Activated naive CD4-positive, alpha-beta T cell treated with anti-CD3 and anti-CD28 coated beads, Interleukin-2, amount 50 U/mL, for 24 hours (primary cell): Measurements from ENCODE around the gene PPP1R16B.
"Not testable (repeated sequence)": the region's sequence is repeated elsewhere in the genome, so short reads cannot be mapped to it uniquely, and the experiment has no call there.

Source experiments
- H3K27ac Mint-ChIP-seq: one replicate; pipeline ENCODE4 v1.8.0; 2021; ENCODE audit warnings: mild to moderate bottlenecking, mixed read lengths
- H3K27me3 Mint-ChIP-seq: one replicate; pipeline ENCODE4 v1.8.0; 2021; ENCODE audit warnings: mixed read lengths
- H3K36me3 Mint-ChIP-seq: one replicate; pipeline ENCODE4 v1.8.0; 2021; ENCODE audit warnings: mixed read lengths
- H3K4me1 Mint-ChIP-seq: one replicate; pipeline ENCODE4 v1.8.0; 2021; ENCODE audit warnings: mixed read lengths
- H3K4me3 Mint-ChIP-seq: one replicate; pipeline ENCODE4 v1.8.0; 2021; ENCODE audit warnings: mild to moderate bottlenecking, mixed read lengths
- H3K9me3 Mint-ChIP-seq: one replicate; pipeline ENCODE4 v1.8.0; 2021; ENCODE audit warnings: mixed read lengths

The PPP1R16B gene

GRCh38 chr20:38844963-38845362 lies 39.5 kb downstream of the PPP1R16B start:
- Mint-ChIP-seq H3K4me1 (peaks cover 93% of the 10 kb centered on the region), H3K4me3 (no peak overlapping the region), H3K9me3 (no peaks in the 10 kb centered on the region), H3K36me3 (peaks cover 8% of the 10 kb centered on the region), H3K27me3 (no peaks in the 10 kb centered on the region), H3K27ac (peak overlapping the region; percentile 83)

- H3K27ac Mint-ChIP-seq, result peak overlapping the region; percentile 0
- no peak overlapping the region for H3K4me3 Mint-ChIP-seq
- no peaks in the 10 kb centered on the region for H3K9me3 Mint-ChIP-seq
- H3K36me3 Mint-ChIP-seq, result peaks cover 4% of the 10 kb centered on the region
- peaks cover 66% of the 10 kb centered on the region for H3K4me1 Mint-ChIP-seq
- H3K27me3 Mint-ChIP-seq, result no peaks in the 10 kb centered on the region
Observed at GRCh38 chr20:38847840-38848239, 42.3 kb downstream of the PPP1R16B start.

GRCh38 chr20:38853759-38854158 lies 48.3 kb downstream of the PPP1R16B start:
- no peak overlapping the region for H3K4me3 Mint-ChIP-seq
- H3K36me3 Mint-ChIP-seq, result no peaks in the 10 kb centered on the region
- H3K27ac Mint-ChIP-seq, result no peak overlapping the region
- H3K9me3 Mint-ChIP-seq, result no peaks in the 10 kb centered on the region
- H3K27me3 Mint-ChIP-seq, result no peaks in the 10 kb centered on the region
- H3K4me1 Mint-ChIP-seq, result peaks cover 47% of the 10 kb centered on the region

- H3K36me3 Mint-ChIP-seq, result no peaks in the 10 kb centered on the region
- H3K4me3 Mint-ChIP-seq, result no peak overlapping the region
- peak overlapping the region; percentile 47 for H3K27ac Mint-ChIP-seq
- no peaks in the 10 kb centered on the region for H3K27me3 Mint-ChIP-seq
- H3K9me3 Mint-ChIP-seq, result no peaks in the 10 kb centered on the region
- peaks cover 46% of the 10 kb centered on the region for H3K4me1 Mint-ChIP-seq
Observed at GRCh38 chr20:38854654-38855066, 49.2 kb downstream of the PPP1R16B start.

GRCh38 chr20:38855356-38855755 lies 49.9 kb downstream of the PPP1R16B start:
- H3K27me3 Mint-ChIP-seq, result no peaks in the 10 kb centered on the region
- H3K27ac Mint-ChIP-seq, result no peak overlapping the region
- H3K4me1 Mint-ChIP-seq, result peaks cover 45% of the 10 kb centered on the region
- H3K36me3 Mint-ChIP-seq, result no peaks in the 10 kb centered on the region
- no peak overlapping the region for H3K4me3 Mint-ChIP-seq
- H3K9me3 Mint-ChIP-seq, result no peaks in the 10 kb centered on the region

GRCh38 chr20:38856570-38856969 lies 51.1 kb downstream of the PPP1R16B start:
- no peaks in the 10 kb centered on the region for H3K36me3 Mint-ChIP-seq
- no peak overlapping the region for H3K4me3 Mint-ChIP-seq
- no peaks in the 10 kb centered on the region for H3K9me3 Mint-ChIP-seq
- H3K27me3 Mint-ChIP-seq, result no peaks in the 10 kb centered on the region
- H3K27ac Mint-ChIP-seq, result peak overlapping the region; percentile 72
- H3K4me1 Mint-ChIP-seq, result peaks cover 53% of the 10 kb centered on the region

GRCh38 chr20:38857703-38858102 lies 52.2 kb downstream of the PPP1R16B start:
- H3K27me3 Mint-ChIP-seq, result no peaks in the 10 kb centered on the region
- no peaks in the 10 kb centered on the region for H3K9me3 Mint-ChIP-seq
- H3K4me3 Mint-ChIP-seq, result no peak overlapping the region
- H3K36me3 Mint-ChIP-seq, result peaks cover 2% of the 10 kb centered on the region
- peaks cover 61% of the 10 kb centered on the region for H3K4me1 Mint-ChIP-seq
- H3K27ac Mint-ChIP-seq, result no peak overlapping the region

- Mint-ChIP-seq H3K4me1 (peaks cover 70% of the 10 kb centered on the region), H3K4me3 (no peak overlapping the region), H3K9me3 (no peaks in the 10 kb centered on the region), H3K36me3 (peaks cover 2% of the 10 kb centered on the region), H3K27me3 (no peaks in the 10 kb centered on the region), H3K27ac (peak overlapping the region; percentile 82)
Observed at GRCh38 chr20:38859070-38859690, 53.7 kb downstream of the PPP1R16B start.

- H3K27ac Mint-ChIP-seq, H3K36me3 Mint-ChIP-seq, H3K27me3 Mint-ChIP-seq, H3K4me3 Mint-ChIP-seq, H3K9me3 Mint-ChIP-seq: not testable (repeated sequence)
- H3K4me1 Mint-ChIP-seq, result peaks cover 64% of the 10 kb centered on the region
Observed at GRCh38 chr20:38859857-38860256, 54.4 kb downstream of the PPP1R16B start.

GRCh38 chr20:38861071-38861401 lies 55.5 kb downstream of the PPP1R16B start:
- H3K4me3 Mint-ChIP-seq, result no peak overlapping the region
- H3K27me3 Mint-ChIP-seq, result no peaks in the 10 kb centered on the region
- H3K4me1 Mint-ChIP-seq, result peaks cover 55% of the 10 kb centered on the region
- H3K36me3 Mint-ChIP-seq, result peaks cover 2% of the 10 kb centered on the region
- no peaks in the 10 kb centered on the region for H3K9me3 Mint-ChIP-seq
- peak overlapping the region; percentile 55 for H3K27ac Mint-ChIP-seq

GRCh38 chr20:38862226-38862625 lies 56.7 kb downstream of the PPP1R16B start:
- Mint-ChIP-seq H3K36me3 (peaks cover 3% of the 10 kb centered on the region), H3K4me1 (peaks cover 53% of the 10 kb centered on the region), H3K9me3 (no peaks in the 10 kb centered on the region), H3K4me3 (peak overlapping the region; percentile 27), H3K27me3 (no peaks in the 10 kb centered on the region), H3K27ac (peak overlapping the region; percentile 93)

- Mint-ChIP-seq H3K27ac (peak overlapping the region; percentile 93), H3K36me3 (peaks cover 7% of the 10 kb centered on the region), H3K27me3 (no peaks in the 10 kb centered on the region), H3K4me3 (peak overlapping the region; percentile 30), H3K9me3 (no peaks in the 10 kb centered on the region), H3K4me1 (peaks cover 55% of the 10 kb centered on the region)
Observed at GRCh38 chr20:38863024-38863851, 57.7 kb downstream of the PPP1R16B start.

- H3K36me3 Mint-ChIP-seq, result peaks cover 11% of the 10 kb centered on the region
- no peaks in the 10 kb centered on the region for H3K9me3 Mint-ChIP-seq
- peak overlapping the region; percentile 35 for H3K27ac Mint-ChIP-seq
- peaks cover 51% of the 10 kb centered on the region for H3K4me1 Mint-ChIP-seq
- no peaks in the 10 kb centered on the region for H3K27me3 Mint-ChIP-seq
- no peak overlapping the region for H3K4me3 Mint-ChIP-seq
Observed at GRCh38 chr20:38864662-38865061, 59.2 kb downstream of the PPP1R16B start.

GRCh38 chr20:38866265-38867061 lies 61.0 kb downstream of the PPP1R16B start:
- peaks cover 58% of the 10 kb centered on the region for H3K4me1 Mint-ChIP-seq
- H3K27ac Mint-ChIP-seq, result peak overlapping the region; percentile 62
- H3K27me3 Mint-ChIP-seq, result no peaks in the 10 kb centered on the region

GRCh38 chr20:38867062-38867359 lies 61.5 kb downstream of the PPP1R16B start:
- Mint-ChIP-seq H3K27ac (peak overlapping the region; percentile 25), H3K4me1 (peaks cover 60% of the 10 kb centered on the region)

More at GRCh38 chr20:38866265-38867061, 61.0 kb downstream of the PPP1R16B start:
- Mint-ChIP-seq H3K36me3 (peaks cover 13% of the 10 kb centered on the region), H3K4me3 (no peak overlapping the region), H3K9me3 (no peaks in the 10 kb centered on the region)

More at GRCh38 chr20:38867062-38867359, 61.5 kb downstream of the PPP1R16B start:
- H3K36me3 Mint-ChIP-seq, result peaks cover 13% of the 10 kb centered on the region
- no peak overlapping the region for H3K4me3 Mint-ChIP-seq
- no peaks in the 10 kb centered on the region for H3K9me3 Mint-ChIP-seq
- H3K27me3 Mint-ChIP-seq, result no peaks in the 10 kb centered on the region
